ENCODE results near the gene FHOD3. TPM values are rescaled to one million over a fixed set of nuclear protein-coding genes. Genes with fewer than 3 reads are reported as not detected.

The FHOD3 gene
- total and polyA plus RNA-seq, 2 donors (not counting 1 experiment from before 2014, with no cell fraction given) = not detected

DNA sequence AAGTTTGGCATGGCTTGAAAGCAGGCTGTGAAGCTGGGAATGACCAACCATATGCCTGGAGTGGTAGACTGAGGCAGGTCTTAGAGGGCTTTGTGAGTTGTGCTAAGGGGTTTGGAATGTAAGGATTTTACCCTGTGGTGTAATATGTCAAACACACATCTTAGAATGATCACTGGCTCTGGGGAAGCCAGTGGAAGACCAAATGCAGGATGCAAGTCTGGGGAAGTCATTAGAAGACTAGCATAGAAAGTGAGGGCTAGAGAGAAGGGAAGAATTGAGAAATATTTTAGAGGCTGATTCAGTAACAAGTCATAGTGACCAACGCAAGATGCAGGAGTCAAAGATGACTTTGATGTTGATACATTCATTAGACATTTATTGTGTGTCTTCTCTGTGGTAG lies 3.5 kb upstream of the FHOD3 start:
- ATAC-seq (ENCODE audit: low read depth) = no peak
- Histone ChIP-seq H3K79me2 (ENCODE audit: control insufficient read depth, insufficient read depth, low read length) (no peaks in the 10 kb centered on the region), H3K4me1 (ENCODE audit: control insufficient read depth in 2 of 2, insufficient read depth in 2 of 2, low read length in 2 of 2) (peaks cover 8 to 12% of the 10 kb centered on the region in 2 donors), H3K9me3 (ENCODE audit: control extremely low read depth in 1 of 3, control insufficient read depth in 2 of 3, insufficient read depth in 1 of 3, low read length in 2 of 3) (peaks cover 0 to 1% (median 0%) of the 10 kb centered on the region in 3 donors), H3K4me3 (ENCODE audit: control extremely low read depth in 1 of 5, extremely low read depth in 1 of 5, insufficient read depth in 1 of 5, low read depth in 2 of 5, low read length in 4 of 5) (no peak overlapping the region), H3K4me2 (replicated peaks; ENCODE audit: low read depth, low read length, poor library complexity, severe bottlenecking) (no peak overlapping the region), H4K20me1 (ENCODE audit: control insufficient read depth, insufficient read depth, low read length, poor library complexity, severe bottlenecking) (no peaks in the 10 kb centered on the region), H3K27me3 (replicated peaks in 1 of 4; ENCODE audit: control extremely low read depth in 1 of 4, control insufficient read depth in 3 of 4, insufficient read depth in 4 of 4, low read length in 3 of 4) (peaks cover 0 to 44% (median 25%) of the 10 kb centered on the region in 4 experiments), H3K27ac (ENCODE audit: low read length in 2 of 2) (no peak overlapping the region), H2AFZ (ENCODE audit: insufficient read depth, low read depth, low read length, poor library complexity, severe bottlenecking) (no peak overlapping the region), H3K36me3 (replicated peaks in 1 of 2; ENCODE audit: control extremely low read depth in 1 of 2, control insufficient read depth in 1 of 2, extremely low read depth in 1 of 2, insufficient read depth in 2 of 2, low read length in 1 of 2) (no peaks in the 10 kb centered on the region), H3K9ac (ENCODE audit: low read length) (no peak overlapping the region)
- POLR2A ChIA-PET = no interaction called here
- Mint-ChIP-seq H3K27ac (no peak overlapping the region), H3K9me3 (ENCODE audit: insufficient read depth) (no peaks in the 10 kb centered on the region), H3K4me1 (peaks cover 3% of the 10 kb centered on the region), H3K27me3 (peaks cover 12% of the 10 kb centered on the region), H3K4me3 (no peak overlapping the region)
- TF ChIP-seq, protein P1, sequence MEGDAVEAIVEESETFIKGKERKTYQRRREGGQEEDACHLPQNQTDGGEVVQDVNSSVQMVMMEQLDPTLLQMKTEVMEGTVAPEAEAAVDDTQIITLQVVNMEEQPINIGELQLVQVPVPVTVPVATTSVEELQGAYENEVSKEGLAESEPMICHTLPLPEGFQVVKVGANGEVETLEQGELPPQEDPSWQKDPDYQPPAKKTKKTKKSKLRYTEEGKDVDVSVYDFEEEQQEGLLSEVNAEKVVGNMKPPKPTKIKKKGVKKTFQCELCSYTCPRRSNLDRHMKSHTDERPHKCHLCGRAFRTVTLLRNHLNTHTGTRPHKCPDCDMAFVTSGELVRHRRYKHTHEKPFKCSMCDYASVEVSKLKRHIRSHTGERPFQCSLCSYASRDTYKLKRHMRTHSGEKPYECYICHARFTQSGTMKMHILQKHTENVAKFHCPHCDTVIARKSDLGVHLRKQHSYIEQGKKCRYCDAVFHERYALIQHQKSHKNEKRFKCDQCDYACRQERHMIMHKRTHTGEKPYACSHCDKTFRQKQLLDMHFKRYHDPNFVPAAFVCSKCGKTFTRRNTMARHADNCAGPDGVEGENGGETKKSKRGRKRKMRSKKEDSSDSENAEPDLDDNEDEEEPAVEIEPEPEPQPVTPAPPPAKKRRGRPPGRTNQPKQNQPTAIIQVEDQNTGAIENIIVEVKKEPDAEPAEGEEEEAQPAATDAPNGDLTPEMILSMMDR (IDR thresholded peaks at IDR 0.05) = no peak
- TF ChIP-seq EZH2 (IDR thresholded peaks at IDR 0.05; ENCODE audit: borderline replicate concordance, insufficient read depth, low read depth, low read length, poor library complexity, severe bottlenecking) = no peak
- no peak for DNase-seq
- intact Hi-C loops (cut with micrococcal nuclease) = no loop called here
- CTCF ChIA-PET = interaction anchor here (1.7 to 1.8 kb wide), 2 partner anchors 9 to 11 kb away, joined by 5 to 7 read pairs; no protein-coding TSS in a partner anchor
- WGBS (ENCODE audit: insufficient coverage) = 83% methylated on average over 1 of the region's 1 CpG

DNA sequence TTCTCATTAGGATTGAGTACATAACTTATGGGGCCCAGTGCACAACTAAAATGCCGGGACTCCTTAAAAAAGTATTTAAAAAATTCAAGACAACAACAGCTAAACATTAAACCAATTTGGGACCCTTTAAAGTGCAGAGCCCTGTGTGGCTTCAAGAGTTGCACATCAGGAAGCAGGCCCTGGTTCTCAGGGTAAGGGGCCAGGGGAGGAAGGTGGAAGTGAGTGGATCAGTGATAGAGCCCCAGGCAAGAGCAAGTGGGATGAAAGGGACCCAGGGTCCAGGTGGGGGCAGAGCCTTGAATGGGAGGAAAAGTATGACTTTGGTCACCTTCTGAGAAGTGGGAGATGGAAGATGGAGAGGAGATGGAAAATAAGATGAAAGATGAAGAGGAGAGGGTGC lies 2.3 kb upstream of the FHOD3 start:
- WGBS (ENCODE audit: insufficient coverage) = no CpG with 5 or more reads among the region's 1 CpG

More for the DNA sequence above, 2.3 kb upstream of the FHOD3 start:
- ChIA-PET POLR2A (no interaction called here), CTCF (interaction anchor here (0.6 to 1.8 kb wide), 4 partner anchors 9 to 200 kb away, joined by 4 to 7 read pairs (median 6); no protein-coding TSS in a partner anchor)
- TF ChIP-seq EZH2 (IDR thresholded peaks at IDR 0.05; ENCODE audit: borderline replicate concordance, insufficient read depth, low read depth, low read length, poor library complexity, severe bottlenecking) = no peak
- TF ChIP-seq, protein P1 (IDR thresholded peaks at IDR 0.05) = no peak
- Histone ChIP-seq H3K4me1 (ENCODE audit: control insufficient read depth in 2 of 2, insufficient read depth in 2 of 2, low read length in 2 of 2) (peaks cover 8 to 12% of the 10 kb centered on the region in 2 donors), H3K27ac (ENCODE audit: low read length in 2 of 2) (no peak overlapping the region), H3K9me3 (ENCODE audit: control extremely low read depth in 1 of 3, control insufficient read depth in 2 of 3, insufficient read depth in 1 of 3, low read length in 2 of 3) (peaks cover 0 to 1% (median 0%) of the 10 kb centered on the region in 3 donors), H3K36me3 (replicated peaks in 1 of 2; ENCODE audit: control extremely low read depth in 1 of 2, control insufficient read depth in 1 of 2, extremely low read depth in 1 of 2, insufficient read depth in 2 of 2, low read length in 1 of 2) (no peaks in the 10 kb centered on the region), H3K9ac (ENCODE audit: low read length) (no peak overlapping the region), H3K27me3 (replicated peaks in 1 of 4; ENCODE audit: control extremely low read depth in 1 of 4, control insufficient read depth in 3 of 4, insufficient read depth in 4 of 4, low read length in 3 of 4) (peaks cover 0 to 54% (median 33%) of the 10 kb centered on the region in 4 experiments), H3K79me2 (ENCODE audit: control insufficient read depth, insufficient read depth, low read length) (no peaks in the 10 kb centered on the region), H3K4me2 (replicated peaks; ENCODE audit: low read depth, low read length, poor library complexity, severe bottlenecking) (no peak overlapping the region), H3K4me3 (ENCODE audit: control extremely low read depth in 1 of 5, extremely low read depth in 1 of 5, insufficient read depth in 1 of 5, low read depth in 2 of 5, low read length in 4 of 5) (no peak overlapping the region), H4K20me1 (ENCODE audit: control insufficient read depth, insufficient read depth, low read length, poor library complexity, severe bottlenecking) (no peaks in the 10 kb centered on the region), H2AFZ (ENCODE audit: insufficient read depth, low read depth, low read length, poor library complexity, severe bottlenecking) (no peak overlapping the region)
- no peaks in the 10 kb centered on the region for H3K9me3 Mint-ChIP-seq (ENCODE audit: insufficient read depth)
- ATAC-seq (ENCODE audit: low read depth) (no peak), DNase-seq (no peak)
- peaks cover 5% of the 10 kb centered on the region for H3K4me1 Mint-ChIP-seq
- intact Hi-C loops (cut with micrococcal nuclease) = no loop called here
- H3K4me3 Mint-ChIP-seq = no peak overlapping the region
- no peak overlapping the region for H3K27ac Mint-ChIP-seq
- H3K27me3 Mint-ChIP-seq = peaks cover 16% of the 10 kb centered on the region

Measured in B cell (primary cell).